NCI-H1092 (cell line): Measurements from ENCODE around the gene SCARB1.

ENCODE experiments used
- DNase-seq: peaks from one replicate; lab custom pipeline; 2025; lab: John Stamatoyannopoulos, UW

SCARB1 gene

GRCh38 chr12:124774462-124775167, 89.0 kb downstream of the SCARB1 start:
- no peak for DNase-seq

- no peak for DNase-seq
Observed at GRCh38 chr12:124774054-124774461, 89.6 kb downstream of the SCARB1 start.

GRCh38 chr12:124772289-124773170, 91.1 kb downstream of the SCARB1 start:
- DNase-seq = no peak

GRCh38 chr12:124771462-124772288, 92.0 kb downstream of the SCARB1 start:
- DNase-seq = peak; percentile 66

GRCh38 chr12:124770728-124771127, 92.9 kb downstream of the SCARB1 start:
- DNase-seq = no peak

- no peak for DNase-seq
Observed at GRCh38 chr12:124769881-124770512, 93.7 kb downstream of the SCARB1 start.

- no peak for DNase-seq
Observed at GRCh38 chr12:124769163-124769530, 94.5 kb downstream of the SCARB1 start.

- no peak for DNase-seq
Observed at GRCh38 chr12:124768452-124769162, 95.1 kb downstream of the SCARB1 start.

GRCh38 chr12:124767066-124767821, 96.4 kb downstream of the SCARB1 start:
- peak; percentile 51 for DNase-seq

- DNase-seq = no peak
Observed at GRCh38 chr12:124766727-124767065, 97.0 kb downstream of the SCARB1 start.

- no peak for DNase-seq
Observed at GRCh38 chr12:124765581-124766489, 97.8 kb downstream of the SCARB1 start.

- no peak for DNase-seq
Observed at GRCh38 chr12:124764870-124765580, 98.6 kb downstream of the SCARB1 start.

GRCh38 chr12:124764451-124764850, 99.2 kb downstream of the SCARB1 start:
- no peak for DNase-seq

GRCh38 chr12:124763594-124763979, 100.1 kb downstream of the SCARB1 start:
- DNase-seq = no peak

GRCh38 chr12:124762791-124763593, 100.7 kb downstream of the SCARB1 start:
- no peak for DNase-seq

- DNase-seq = no peak
Observed at GRCh38 chr12:124762384-124762783, 101.3 kb downstream of the SCARB1 start.

- no peak for DNase-seq
Observed at GRCh38 chr12:124761871-124762270, 101.8 kb downstream of the SCARB1 start.

GRCh38 chr12:124761056-124761455, 102.6 kb downstream of the SCARB1 start:
- DNase-seq = no peak
